Fibroblast of lung (primary cell): Measurements from ENCODE around the gene ZNF831. TPM values are rescaled to one million over a fixed set of nuclear protein-coding genes. Genes with fewer than 3 reads are reported as not detected.

Source experiments
- DNase-seq, 2 donors: peaks; one replicate each; pipeline versions ENCODE4 v3.0.0 to v3.0.0-alpha.2; 2010; ENCODE audit warnings: low read depth in 2 of 2
- H2AFZ ChIP-seq: 2 replicates; pipeline ENCODE4 v1.5.1; 2012; ENCODE audit warnings: low read length, control low read depth, inconsistent platforms
- H3K27ac ChIP-seq: 2 replicates; pipeline ENCODE4 v1.5.1; 2011; ENCODE audit warnings: low read length, control low read depth; ENCODE audit not compliant: insufficient read depth
- H3K27me3 ChIP-seq: 2 replicates; pipeline ENCODE4 v1.5.1; 2011; ENCODE audit warnings: mild to moderate bottlenecking, low read length; ENCODE audit not compliant: control insufficient read depth, insufficient read depth
- H3K36me3 ChIP-seq: 2 replicates; pipeline ENCODE4 v1.5.1; 2011; ENCODE audit warnings: low read length; ENCODE audit not compliant: control insufficient read depth, insufficient read depth
- H3K4me1 ChIP-seq: 2 replicates; pipeline ENCODE4 v1.5.1; 2011; ENCODE audit warnings: low read length; ENCODE audit not compliant: control insufficient read depth, insufficient read depth; ENCODE audit errors: extremely low read depth
- H3K4me2 ChIP-seq: 2 replicates; pipeline ENCODE4 v1.5.1; 2011; ENCODE audit warnings: low read length, control low read depth; ENCODE audit not compliant: insufficient read depth; ENCODE audit errors: extremely low read depth
- H3K4me3 ChIP-seq, 4 experiments: fragments of 200-600 bp in 1 of 4; sonication (generic) in 1 of 4; replicated peaks in 1 of 4; 2 replicates each; pipeline ENCODE4 v1.5.1; 2011 to 2016; ENCODE audit warnings: low read length in 4 of 4, low read depth in 3 of 4, mild to moderate bottlenecking in 3 of 4, control low read depth in 2 of 4, inconsistent platforms in 1 of 4, mixed read lengths in 1 of 4; ENCODE audit not compliant: insufficient read depth in 1 of 4; ENCODE audit errors: control extremely low read depth in 1 of 4
- H3K79me2 ChIP-seq: 2 replicates; pipeline ENCODE4 v1.5.1; 2012; ENCODE audit warnings: mild to moderate bottlenecking, low read length, inconsistent platforms; ENCODE audit not compliant: control insufficient read depth, insufficient read depth
- H3K9ac ChIP-seq: 2 replicates; pipeline ENCODE4 v1.5.1; 2011; ENCODE audit warnings: mild to moderate bottlenecking, low read length, control low read depth; ENCODE audit not compliant: insufficient read depth
- H3K9me3 ChIP-seq: 2 replicates; pipeline ENCODE4 v1.5.1; 2012; ENCODE audit warnings: low read depth, low read length; ENCODE audit not compliant: control insufficient read depth, insufficient read depth
- H4K20me1 ChIP-seq: 2 replicates; pipeline ENCODE4 v1.5.1; 2011; ENCODE audit warnings: low read length; ENCODE audit not compliant: control insufficient read depth, insufficient read depth; ENCODE audit errors: extremely low read depth
- CTCF ChIP-seq, 2 donors: IDR thresholded peaks in 1 of 2; conservative IDR thresholded peaks in 1 of 2; 1 replicate in 1 of 2; 2 replicates in 1 of 2; pipeline ENCODE4 v1.5.1; 2011 to 2012; ENCODE audit warnings: low read length in 2 of 2, control low read depth in 1 of 2, inconsistent platforms in 1 of 2, low read depth in 1 of 2, mild to moderate bottlenecking in 1 of 2
- EZH2 ChIP-seq: IDR thresholded peaks from 2 replicates; pipeline ENCODE4 v1.5.1; 2012; ENCODE audit warnings: low read length, control low read depth, mild to moderate bottlenecking; ENCODE audit errors: missing control alignments
- polyA plus RNA-seq, 2 donors: library from polyadenylated mRNA; depleted of rRNA in 1 of 2; stranded (reverse) in 1 of 2; unstranded in 1 of 2; fragments of >200 nt; gene quantifications; 2 replicates each; pipeline ENCODE4 v1.2.1, GENCODE V29; 2011 to 2012; ENCODE audit warnings: missing spikeins in 1 of 2
- total RNA-seq: library from RNA; depleted of rRNA; stranded (reverse); fragments of >200 nt; gene quantifications from 2 replicates; pipeline ENCODE4 v1.2.1, GENCODE V29; 2014

Gene ZNF831
- total and polyA plus RNA-seq, 2 donors (not counting 1 experiment from before 2014, with no cell fraction given): not detected

GRCh38 chr20:59207742-59208357 lies 44.2 kb downstream of the ZNF831 start:
- Histone ChIP-seq H3K27ac (no peak overlapping the region), H3K27me3 (no peaks in the 10 kb centered on the region), H3K9ac (no peak overlapping the region), H3K4me3 (no peak overlapping the region), H3K36me3 (no peaks in the 10 kb centered on the region), H3K4me2 (no peak overlapping the region), H3K4me1 (no peaks in the 10 kb centered on the region), H3K9me3 (no peaks in the 10 kb centered on the region), H3K79me2 (no peaks in the 10 kb centered on the region), H2AFZ (no peak overlapping the region), H4K20me1 (no peaks in the 10 kb centered on the region)
- peak in 1 of 2 donors; percentile 8 for DNase-seq
- TF ChIP-seq CTCF (conservative IDR thresholded peaks at IDR 0.05 in 1 of 2, IDR thresholded peaks at IDR 0.05 in 1 of 2; ENCODE audit: low read depth in 1 of 2, low read length in 2 of 2) (peak; percentile 10 to 37), EZH2 (no peak)

GRCh38 chr20:59210186-59210585 lies 46.6 kb downstream of the ZNF831 start:
- no peaks in the 10 kb centered on the region for H4K20me1 ChIP-seq
- H3K9me3 ChIP-seq: no peaks in the 10 kb centered on the region
- no peaks in the 10 kb centered on the region for H3K79me2 ChIP-seq
- no peak for DNase-seq
- no peak overlapping the region for H3K4me2 ChIP-seq
- no peak overlapping the region for H2AFZ ChIP-seq
- H3K27me3 ChIP-seq: no peaks in the 10 kb centered on the region
- no peaks in the 10 kb centered on the region for H3K4me1 ChIP-seq
- H3K4me3 ChIP-seq: no peak overlapping the region
- no peak overlapping the region for H3K9ac ChIP-seq
- TF ChIP-seq CTCF (conservative IDR thresholded peaks at IDR 0.05 in 1 of 2, IDR thresholded peaks at IDR 0.05 in 1 of 2; ENCODE audit: low read depth in 1 of 2, low read length in 2 of 2): no peak
- no peak for TF ChIP-seq EZH2
- no peak overlapping the region for H3K27ac ChIP-seq
- no peaks in the 10 kb centered on the region for H3K36me3 ChIP-seq

GRCh38 chr20:59211208-59211765 lies 47.7 kb downstream of the ZNF831 start:
- no peak overlapping the region for H3K27ac ChIP-seq
- no peaks in the 10 kb centered on the region for H3K79me2 ChIP-seq
- H2AFZ ChIP-seq: no peak overlapping the region
- H3K36me3 ChIP-seq: no peaks in the 10 kb centered on the region
- no peaks in the 10 kb centered on the region for H3K27me3 ChIP-seq
- H4K20me1 ChIP-seq: no peaks in the 10 kb centered on the region
- H3K9me3 ChIP-seq: no peaks in the 10 kb centered on the region
- TF ChIP-seq EZH2 (no peak), CTCF (conservative IDR thresholded peaks at IDR 0.05 in 1 of 2, IDR thresholded peaks at IDR 0.05 in 1 of 2; ENCODE audit: low read depth in 1 of 2, low read length in 2 of 2) (no peak)
- H3K4me3 ChIP-seq: no peak overlapping the region
- no peaks in the 10 kb centered on the region for H3K4me1 ChIP-seq
- H3K4me2 ChIP-seq: no peak overlapping the region
- no peak for DNase-seq
- H3K9ac ChIP-seq: no peak overlapping the region
